ENCODE results near the gene CYP2R1. TPM values are rescaled to one million over a fixed set of nuclear protein-coding genes. Genes with fewer than 3 reads are reported as not detected.

CYP2R1 gene
- total and polyA plus RNA-seq, 10 donors: 9.6 to 45.0 (median 21.3) TPM

DNA sequence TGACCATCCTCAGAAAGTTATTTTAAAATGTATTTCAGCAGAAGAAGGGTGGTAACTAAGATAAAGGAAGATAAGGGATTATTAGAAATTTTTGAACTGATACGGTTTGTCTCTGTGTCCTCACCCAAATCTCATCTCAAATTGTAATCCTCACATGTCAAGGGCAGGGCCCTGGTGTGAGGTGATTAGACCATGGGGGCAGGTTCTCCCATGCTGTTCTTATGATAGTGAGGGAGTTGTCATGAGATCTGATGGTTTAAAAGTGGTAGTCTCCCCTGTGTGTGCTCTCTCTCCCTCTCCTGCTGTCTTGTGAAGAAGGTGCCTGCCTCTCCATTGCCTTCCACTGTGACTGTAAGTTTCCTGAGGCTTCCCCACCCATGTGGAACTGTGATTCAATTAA is 36.1 kb downstream of the CYP2R1 start:
- Histone ChIP-seq H3K4me1 (no peaks in the 10 kb centered on the region), H3K9me3 (no peaks in the 10 kb centered on the region), H3K27ac (no peak overlapping the region), H3K36me3 (peaks cover 0 to 9% (median 0%) of the 10 kb centered on the region in 6 donors), H3K4me3 (no peak overlapping the region), H3K27me3 (replicated peaks in 1 of 7) (no peaks in the 10 kb centered on the region)
- WGBS, 5 donors: 79 to 97% (median 94%) methylated on average over 1 of the region's 1 CpG
- intact Hi-C loops (cut with DNase I; ENCODE audit: low total_unique reads): no loop called here
- DNase-seq: no peak
- TF ChIP-seq POLR2AphosphoS5 (IDR thresholded peaks at IDR 0.05) (no peak), POLR2A (IDR thresholded peaks at IDR 0.05) (no peak)
- TF ChIP-seq, protein P1, sequence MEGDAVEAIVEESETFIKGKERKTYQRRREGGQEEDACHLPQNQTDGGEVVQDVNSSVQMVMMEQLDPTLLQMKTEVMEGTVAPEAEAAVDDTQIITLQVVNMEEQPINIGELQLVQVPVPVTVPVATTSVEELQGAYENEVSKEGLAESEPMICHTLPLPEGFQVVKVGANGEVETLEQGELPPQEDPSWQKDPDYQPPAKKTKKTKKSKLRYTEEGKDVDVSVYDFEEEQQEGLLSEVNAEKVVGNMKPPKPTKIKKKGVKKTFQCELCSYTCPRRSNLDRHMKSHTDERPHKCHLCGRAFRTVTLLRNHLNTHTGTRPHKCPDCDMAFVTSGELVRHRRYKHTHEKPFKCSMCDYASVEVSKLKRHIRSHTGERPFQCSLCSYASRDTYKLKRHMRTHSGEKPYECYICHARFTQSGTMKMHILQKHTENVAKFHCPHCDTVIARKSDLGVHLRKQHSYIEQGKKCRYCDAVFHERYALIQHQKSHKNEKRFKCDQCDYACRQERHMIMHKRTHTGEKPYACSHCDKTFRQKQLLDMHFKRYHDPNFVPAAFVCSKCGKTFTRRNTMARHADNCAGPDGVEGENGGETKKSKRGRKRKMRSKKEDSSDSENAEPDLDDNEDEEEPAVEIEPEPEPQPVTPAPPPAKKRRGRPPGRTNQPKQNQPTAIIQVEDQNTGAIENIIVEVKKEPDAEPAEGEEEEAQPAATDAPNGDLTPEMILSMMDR (IDR thresholded peaks at IDR 0.05 in 8 of 11, conservative IDR thresholded peaks at IDR 0.05 in 3 of 11): no peak

DNA sequence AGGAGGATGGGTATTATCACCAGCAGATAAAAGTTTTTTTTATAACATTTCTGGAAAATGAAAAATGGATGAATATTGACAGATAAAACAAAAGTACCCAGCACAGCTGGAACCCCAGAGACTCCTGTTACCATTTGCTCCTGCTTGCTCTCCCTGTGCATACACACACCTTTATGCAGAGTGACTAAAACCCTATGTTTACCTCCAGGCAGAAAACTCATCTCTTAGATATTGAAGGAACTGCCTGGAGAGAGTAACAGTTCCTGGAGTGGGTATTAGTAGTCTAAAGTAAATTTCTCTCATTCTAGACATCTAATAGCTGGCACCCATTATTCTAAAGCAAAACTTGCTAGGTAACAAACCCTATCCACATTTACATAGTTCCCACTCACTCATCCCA is 38.0 kb downstream of the CYP2R1 start:
- Histone ChIP-seq H3K36me3 (peaks cover 0 to 7% (median 0%) of the 10 kb centered on the region in 6 donors), H3K27me3 (replicated peaks in 1 of 7) (no peaks in the 10 kb centered on the region), H3K4me1 (no peaks in the 10 kb centered on the region), H3K9me3 (peaks cover 0 to 3% (median 0%) of the 10 kb centered on the region in 8 donors), H3K27ac (no peak overlapping the region), H3K4me3 (no peak overlapping the region)
- intact Hi-C loops (cut with DNase I; ENCODE audit: low total_unique reads): no loop called here
- TF ChIP-seq POLR2A (IDR thresholded peaks at IDR 0.05) (no peak), POLR2AphosphoS5 (IDR thresholded peaks at IDR 0.05) (no peak)
- TF ChIP-seq, protein P1 (IDR thresholded peaks at IDR 0.05 in 8 of 11, conservative IDR thresholded peaks at IDR 0.05 in 3 of 11): no peak
- DNase-seq: no peak

DNA sequence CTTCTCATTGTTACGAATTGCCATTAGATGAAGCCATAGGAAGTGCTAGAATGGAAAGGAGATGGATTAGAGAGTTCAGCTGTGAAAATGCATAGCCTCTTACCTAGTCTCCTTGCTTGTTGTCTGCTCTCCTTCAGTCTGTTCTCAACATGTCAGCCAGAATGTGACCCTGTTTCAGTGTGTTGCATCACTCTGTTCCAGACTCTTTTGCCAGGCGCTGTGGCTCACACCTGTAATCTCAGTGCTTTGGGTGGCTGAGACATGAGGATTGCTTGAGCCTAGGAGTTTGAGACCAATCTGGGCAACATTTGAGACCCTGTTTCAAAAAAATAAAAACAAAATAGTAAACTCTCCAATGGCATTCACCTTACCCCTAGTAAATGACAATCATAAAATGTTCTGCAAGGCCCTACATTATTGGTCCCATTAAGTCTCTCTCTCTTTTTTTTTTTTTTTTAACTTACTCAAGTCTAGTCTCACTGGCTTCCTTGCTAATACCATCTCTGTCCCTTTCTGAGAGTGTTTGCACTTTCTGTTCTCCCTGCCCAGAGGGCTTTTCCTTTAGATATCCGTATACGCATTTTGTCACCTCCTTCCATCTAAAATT is 39.4 kb downstream of the CYP2R1 start:
- DNase-seq: no peak
- Histone ChIP-seq H3K27ac (no peak overlapping the region), H3K36me3 (no peaks in the 10 kb centered on the region), H3K4me1 (no peaks in the 10 kb centered on the region), H3K27me3 (replicated peaks in 1 of 7) (no peaks in the 10 kb centered on the region), H3K9me3 (peaks cover 0 to 3% (median 0%) of the 10 kb centered on the region in 8 donors), H3K4me3 (no peak overlapping the region)
- intact Hi-C loops (cut with DNase I; ENCODE audit: low total_unique reads): no loop called here
- TF ChIP-seq, protein P1 (IDR thresholded peaks at IDR 0.05 in 8 of 11, conservative IDR thresholded peaks at IDR 0.05 in 3 of 11): no peak
- TF ChIP-seq POLR2AphosphoS5 (IDR thresholded peaks at IDR 0.05) (no peak), POLR2A (IDR thresholded peaks at IDR 0.05) (no peak)
- 93 to 99% (median 98%) methylated on average over 4 of the region's 4 CpGs for WGBS, 5 donors

DNA sequence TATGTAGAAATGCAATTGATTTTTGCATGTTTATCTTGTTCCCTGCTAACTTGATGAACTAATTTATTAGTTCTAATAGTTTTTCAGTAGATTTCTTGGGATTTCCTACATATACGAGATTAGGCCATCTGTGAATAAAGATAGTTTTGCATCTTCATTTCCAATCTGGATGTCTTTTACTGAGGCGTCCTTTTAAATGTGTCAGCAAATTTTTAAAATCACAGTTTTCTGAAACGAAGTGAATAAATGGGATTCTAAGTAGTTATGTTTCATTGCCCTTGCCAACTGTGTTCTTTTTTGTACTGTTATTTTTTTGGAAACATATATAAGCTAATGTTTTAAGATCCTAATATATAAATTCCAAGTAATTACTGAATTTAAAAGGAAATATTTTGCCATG is 50.0 kb downstream of the CYP2R1 start:
- H3K9me3 ChIP-seq: no peaks in the 10 kb centered on the region
- H3K4me1 ChIP-seq: no peaks in the 10 kb centered on the region
- no peaks in the 10 kb centered on the region for H3K27me3 ChIP-seq (replicated peaks in 1 of 7)
- DNase-seq: no peak
- intact Hi-C loops (cut with DNase I; ENCODE audit: low total_unique reads): no loop called here
- no peak overlapping the region for H3K4me3 ChIP-seq
- H3K36me3 ChIP-seq: peaks cover 0 to 21% (median 0%) of the 10 kb centered on the region in 6 donors
- 85 to 96% (median 88%) methylated on average over 3 of the region's 3 CpGs for WGBS, 5 donors
- H3K27ac ChIP-seq: no peak overlapping the region
- TF ChIP-seq, protein P1 (IDR thresholded peaks at IDR 0.05 in 8 of 11, conservative IDR thresholded peaks at IDR 0.05 in 3 of 11): no peak
- TF ChIP-seq POLR2A (IDR thresholded peaks at IDR 0.05) (no peak), POLR2AphosphoS5 (IDR thresholded peaks at IDR 0.05) (no peak)

Measured in spleen (tissue), 11 donors.